Measurements from ENCODE around the gene RNU1-3.
"Not testable (repeated sequence)": the region's sequence is repeated elsewhere in the genome, so short reads cannot be mapped to it uniquely, and the experiment has no call there.

RNU1-3 gene

GRCh38 chr1:16666502-16667413 is at the start of gene RNU1-3:
Gene RNU1-3 (minus strand): TSS chr1:16666948.
- not testable (repeated sequence) for DNase-seq

- DNase-seq: not testable (repeated sequence)
Observed at GRCh38 chr1:16713480-16713879, 46.7 kb upstream of the RNU1-3 start.

- not testable (repeated sequence) for DNase-seq
Observed at GRCh38 chr1:16712984-16713383, 46.2 kb upstream of the RNU1-3 start.

GRCh38 chr1:16712582-16712981 is 45.8 kb upstream of the RNU1-3 start:
- DNase-seq: not testable (repeated sequence)

- DNase-seq: not testable (repeated sequence)
Observed at GRCh38 chr1:16712131-16712530, 45.4 kb upstream of the RNU1-3 start.

GRCh38 chr1:16710618-16711017 is 43.9 kb upstream of the RNU1-3 start:
- DNase-seq: not testable (repeated sequence)

- not testable (repeated sequence) for DNase-seq
Observed at GRCh38 chr1:16709659-16710087, 42.9 kb upstream of the RNU1-3 start.

- DNase-seq: not testable (repeated sequence)
Observed at GRCh38 chr1:16708704-16709103, 42.0 kb upstream of the RNU1-3 start.

- DNase-seq: not testable (repeated sequence)
Observed at GRCh38 chr1:16707130-16708093, 40.7 kb upstream of the RNU1-3 start.

- not testable (repeated sequence) for DNase-seq
Observed at GRCh38 chr1:16706302-16706701, 39.6 kb upstream of the RNU1-3 start.

- DNase-seq: not testable (repeated sequence)
Observed at GRCh38 chr1:16704502-16705100, 37.9 kb upstream of the RNU1-3 start.

- not testable (repeated sequence) for DNase-seq
Observed at GRCh38 chr1:16704076-16704475, 37.3 kb upstream of the RNU1-3 start.

- DNase-seq: not testable (repeated sequence)
Observed at GRCh38 chr1:16703602-16704001, 36.9 kb upstream of the RNU1-3 start.

GRCh38 chr1:16703141-16703540 is 36.4 kb upstream of the RNU1-3 start:
- DNase-seq: not testable (repeated sequence)

GRCh38 chr1:16702280-16702679 is 35.5 kb upstream of the RNU1-3 start:
- not testable (repeated sequence) for DNase-seq

- not testable (repeated sequence) for DNase-seq
Observed at GRCh38 chr1:16701189-16701588, 34.4 kb upstream of the RNU1-3 start.

- DNase-seq: not testable (repeated sequence)
Observed at GRCh38 chr1:16700138-16700895, 33.6 kb upstream of the RNU1-3 start.

- DNase-seq: not testable (repeated sequence)
Observed at GRCh38 chr1:16699440-16699839, 32.7 kb upstream of the RNU1-3 start.

- not testable (repeated sequence) for DNase-seq
Observed at GRCh38 chr1:16697152-16697551, 30.4 kb upstream of the RNU1-3 start.

- not testable (repeated sequence) for DNase-seq
Observed at GRCh38 chr1:16696507-16697150, 29.9 kb upstream of the RNU1-3 start.

- not testable (repeated sequence) for DNase-seq
Observed at GRCh38 chr1:16694308-16694702, 27.6 kb upstream of the RNU1-3 start.
